Ammon's horn (tissue), 1 donor: ENCODE measurements around the gene TFIP11.
A peak's percentile ranks its signal among the peaks of the same experiment; 100 is the strongest.

Source experiments
- DNase-seq: peaks from one replicate; pipeline ENCODE4 v3.0.0-alpha.2; 2016; ENCODE audit warnings: low spot score

The TFIP11 gene

DNA sequence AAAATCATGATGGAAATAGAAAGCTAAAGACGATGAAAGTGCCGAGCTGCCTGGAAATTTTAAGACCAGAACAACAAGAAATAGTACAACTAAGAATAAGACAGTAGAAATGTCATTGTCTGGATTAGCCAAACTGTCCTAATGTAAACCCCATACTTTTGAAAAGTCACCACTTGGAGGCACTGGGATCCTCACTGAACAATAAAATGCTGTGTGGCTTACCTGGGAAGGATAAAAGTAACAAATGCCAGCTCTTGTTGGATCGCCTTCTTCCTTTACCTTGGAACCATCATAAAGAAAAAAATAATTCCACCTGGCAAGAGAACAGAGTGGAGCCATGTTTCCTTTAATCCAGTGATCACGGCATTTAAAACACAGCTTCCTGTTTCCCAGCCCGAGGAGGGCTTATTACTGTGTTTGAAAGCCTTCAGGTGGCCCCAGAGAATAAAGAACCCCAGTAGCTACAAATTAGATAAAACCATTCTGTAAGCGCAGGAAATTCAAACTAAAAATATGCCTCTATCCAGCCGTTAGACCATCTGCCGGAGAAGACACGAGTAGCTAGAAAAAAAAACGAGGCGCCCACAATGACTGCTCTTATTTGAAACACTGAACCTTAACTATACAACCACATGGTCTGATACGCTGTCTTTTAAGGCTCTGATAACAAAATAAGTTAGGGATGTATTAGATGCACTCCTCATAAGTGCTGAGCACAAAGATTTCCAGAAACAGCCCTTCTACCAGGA lies 33.1 kb downstream of the TFIP11 start:
- no peak for DNase-seq

DNA sequence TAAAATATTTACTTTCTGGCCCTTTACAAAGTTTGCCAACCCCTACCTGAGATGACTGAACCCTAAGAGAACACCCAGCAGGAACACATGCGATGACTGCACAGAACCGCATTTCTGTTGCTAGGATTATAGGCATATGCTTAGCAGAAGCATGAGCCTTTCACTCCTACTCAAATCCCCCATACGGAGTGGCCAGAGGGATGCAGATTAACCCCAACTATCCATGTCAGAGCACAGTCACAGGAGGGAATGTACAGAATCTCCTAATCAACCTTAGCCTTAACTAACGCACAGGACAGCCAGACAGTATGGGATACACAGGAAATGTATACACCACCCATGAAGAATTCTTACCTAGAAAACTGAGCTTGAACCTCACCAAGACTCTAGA lies 34.9 kb downstream of the TFIP11 start:
- DNase-seq = no peak

DNA sequence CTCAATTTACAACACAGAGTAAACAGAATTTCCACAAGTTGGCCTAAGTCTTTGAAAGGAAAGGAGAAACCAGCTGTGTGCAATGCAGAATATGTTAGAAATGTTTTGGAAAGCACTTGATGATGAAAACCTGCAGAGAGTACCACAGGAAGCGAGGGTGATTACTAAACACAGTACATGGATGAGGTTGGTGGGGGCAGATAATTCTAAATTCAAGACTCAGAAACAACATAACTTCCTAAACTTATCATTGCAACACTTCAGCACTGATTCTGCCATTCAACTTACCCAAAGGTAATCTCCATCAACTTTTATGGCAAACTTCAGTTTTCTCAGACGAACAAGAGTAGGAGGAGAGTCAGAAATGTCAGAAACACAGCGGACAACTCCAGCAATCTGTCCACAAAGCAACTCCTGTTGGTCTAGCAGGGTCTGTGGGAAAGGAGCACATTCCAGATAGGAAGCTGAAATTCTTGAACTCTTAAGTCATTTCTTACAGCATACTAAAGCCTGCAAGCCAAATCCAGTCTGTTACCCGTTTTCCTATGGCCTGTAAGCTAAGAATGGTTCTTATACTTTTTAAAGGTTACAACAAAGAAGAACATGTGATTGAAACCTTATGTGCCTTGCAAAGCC lies 35.5 kb downstream of the TFIP11 start:
- DNase-seq = no peak

DNA sequence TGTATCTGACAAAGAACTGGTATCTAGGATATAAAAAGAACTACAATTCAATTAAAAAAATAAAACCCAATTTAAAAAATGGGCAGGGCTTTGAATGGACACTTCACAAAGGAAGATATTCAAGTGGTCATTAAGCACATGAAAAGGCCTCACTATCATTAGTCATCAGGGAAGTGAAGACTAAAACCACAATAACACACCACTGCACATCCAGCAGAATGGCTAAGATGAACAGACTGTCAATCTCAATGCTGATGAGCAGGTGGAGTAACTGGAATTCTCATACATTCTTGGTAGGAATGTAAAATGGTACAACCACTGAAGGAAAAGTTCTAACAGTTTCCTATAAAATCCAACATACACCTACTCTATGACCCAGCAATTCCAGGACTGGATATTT lies 37.6 kb downstream of the TFIP11 start:
- DNase-seq = no peak

DNA sequence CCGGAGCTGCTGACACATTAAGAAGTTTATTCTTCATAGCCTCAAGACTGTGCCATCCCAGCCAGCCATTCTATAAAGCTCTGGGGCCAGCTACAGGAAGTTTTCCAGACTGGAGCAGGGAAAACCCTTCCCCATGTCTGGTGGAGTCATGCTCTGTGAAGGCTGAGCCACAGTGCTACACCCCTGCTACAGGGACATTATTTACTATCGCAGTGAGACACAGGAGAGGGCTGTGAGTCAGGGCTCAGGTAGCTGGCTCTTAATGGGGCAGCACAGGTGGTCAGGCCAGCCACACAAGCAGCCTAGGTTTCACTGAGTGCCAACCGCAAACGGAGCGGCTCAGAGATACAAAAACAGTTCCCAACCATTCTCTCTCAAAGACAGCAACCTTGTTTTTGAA lies 40.8 kb downstream of the TFIP11 start:
- DNase-seq = no peak

DNA sequence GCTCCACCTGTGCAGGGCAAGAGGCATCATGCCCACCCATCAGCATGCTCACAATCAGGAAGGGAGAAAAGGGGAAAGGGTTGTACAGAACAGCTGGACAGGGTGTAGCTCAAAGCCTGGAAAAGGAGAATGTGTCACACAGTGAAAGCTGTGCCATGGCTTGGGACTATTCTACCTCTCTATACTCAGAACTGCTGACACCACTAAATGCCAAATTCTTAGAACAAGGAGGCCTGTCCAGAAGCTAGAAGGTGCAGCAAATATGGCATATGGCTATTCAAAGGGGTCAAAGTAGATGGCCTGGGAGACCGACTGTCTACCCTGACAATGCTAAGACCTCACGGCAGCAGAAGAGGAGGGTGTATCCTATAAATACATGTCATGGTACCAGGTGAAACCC lies 41.5 kb downstream of the TFIP11 start:
- no peak for DNase-seq

DNA sequence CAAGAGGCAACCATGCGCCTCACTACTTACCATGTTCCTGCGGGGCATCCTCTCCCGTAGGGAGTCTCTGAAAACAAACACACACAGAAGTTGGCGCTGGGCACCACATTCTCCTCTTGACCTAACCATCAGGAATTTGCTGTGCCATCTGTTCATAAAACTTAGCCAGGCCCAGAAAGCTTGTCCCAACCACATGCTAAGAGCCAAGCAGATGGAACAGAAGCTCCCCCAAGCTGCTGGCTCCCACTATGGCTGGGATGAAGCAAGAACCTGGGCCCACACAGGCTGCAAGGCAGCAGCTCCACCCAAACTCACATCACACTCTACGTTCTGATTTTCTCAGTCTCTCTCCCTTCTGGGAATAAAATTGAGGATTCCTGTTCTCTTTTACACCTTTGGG lies 46.1 kb downstream of the TFIP11 start:
- peak; percentile 43 for DNase-seq

DNA sequence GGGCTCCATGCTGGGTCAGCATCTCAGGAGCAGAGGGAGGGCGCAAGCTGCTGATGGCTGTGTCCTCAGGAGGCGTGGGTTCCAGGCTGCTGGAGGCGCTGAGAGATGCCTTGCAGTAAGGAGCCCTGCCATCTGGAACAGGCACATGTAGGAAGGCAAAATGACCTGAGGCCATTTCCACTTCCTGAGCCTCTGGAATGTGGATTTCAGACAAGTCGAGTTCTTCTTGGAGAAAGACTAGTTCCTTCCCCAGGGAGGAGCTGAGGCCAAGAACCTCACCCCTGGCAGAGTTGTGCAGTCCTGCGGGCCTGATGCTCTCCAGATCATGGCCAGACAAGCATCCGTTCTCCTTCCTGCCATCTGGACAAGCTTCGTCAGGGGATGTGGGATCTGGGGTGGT lies 48.0 kb downstream of the TFIP11 start:
- no peak for DNase-seq

DNA sequence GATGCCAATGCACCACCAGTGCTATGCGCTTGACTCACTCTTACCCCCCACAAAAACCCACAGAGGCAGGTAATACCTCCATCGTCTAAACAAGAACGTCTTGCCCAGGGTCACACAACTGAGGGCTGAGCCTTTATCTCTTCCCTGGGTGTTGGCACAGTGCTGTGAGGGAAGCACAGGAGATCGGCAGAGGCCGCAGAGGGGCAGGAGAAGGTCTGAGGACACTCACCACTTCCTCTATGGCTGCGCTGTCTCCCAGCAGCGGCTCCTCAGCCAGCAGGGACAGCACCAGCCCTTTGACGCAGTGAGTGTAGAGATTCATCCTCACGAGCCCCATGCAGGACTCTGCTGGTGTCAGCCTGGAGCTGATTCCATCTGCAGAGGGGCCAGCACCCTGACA lies 48.6 kb downstream of the TFIP11 start:
- DNase-seq = no peak

DNA sequence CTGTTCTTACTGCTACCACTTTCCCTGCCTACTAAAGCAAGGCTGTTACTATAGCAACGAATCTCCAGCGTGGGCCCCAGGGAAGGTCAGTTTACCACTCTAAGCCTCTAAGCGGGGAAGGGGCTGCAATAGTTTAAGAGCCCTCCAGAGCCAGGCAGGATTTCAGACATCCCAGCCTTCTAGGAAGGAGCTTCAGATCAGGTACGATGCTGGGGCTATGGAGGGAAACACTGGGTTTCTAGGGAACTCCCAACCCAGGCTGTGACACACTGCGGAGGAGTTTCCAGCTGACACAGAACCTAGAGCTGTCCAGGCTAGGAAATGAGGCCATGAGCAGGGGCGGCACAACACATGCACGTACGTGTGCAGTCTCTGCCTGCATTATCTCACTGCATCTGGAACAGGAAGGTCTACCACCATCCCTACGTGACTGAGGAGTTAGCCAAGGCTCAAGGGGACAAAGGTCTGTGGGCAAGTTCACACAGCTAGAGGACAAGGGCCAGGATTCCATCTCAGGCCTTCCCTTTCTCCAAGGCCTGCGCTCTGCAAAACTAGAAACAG lies 49.1 kb downstream of the TFIP11 start:
- peak; percentile 40 for DNase-seq

DNA sequence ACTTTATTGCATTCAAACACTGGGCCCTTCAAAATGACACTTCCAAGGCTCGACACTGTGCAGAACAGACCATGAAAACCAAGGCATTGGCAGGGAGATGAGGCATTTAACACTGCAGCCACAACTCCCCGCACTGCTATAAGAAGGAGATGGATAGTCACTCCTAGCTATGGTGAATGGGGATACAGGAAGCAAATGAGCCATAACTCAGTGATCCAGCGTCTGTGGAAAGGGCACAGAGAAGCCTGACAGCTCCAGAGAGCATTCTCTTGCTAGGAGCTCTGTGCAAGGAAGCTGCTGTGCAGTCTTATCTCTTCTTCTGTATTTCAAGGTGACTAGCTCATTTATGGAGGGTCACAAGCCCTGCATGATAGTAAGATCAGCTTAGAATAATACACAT lies 49.6 kb downstream of the TFIP11 start:
- no peak for DNase-seq

DNA sequence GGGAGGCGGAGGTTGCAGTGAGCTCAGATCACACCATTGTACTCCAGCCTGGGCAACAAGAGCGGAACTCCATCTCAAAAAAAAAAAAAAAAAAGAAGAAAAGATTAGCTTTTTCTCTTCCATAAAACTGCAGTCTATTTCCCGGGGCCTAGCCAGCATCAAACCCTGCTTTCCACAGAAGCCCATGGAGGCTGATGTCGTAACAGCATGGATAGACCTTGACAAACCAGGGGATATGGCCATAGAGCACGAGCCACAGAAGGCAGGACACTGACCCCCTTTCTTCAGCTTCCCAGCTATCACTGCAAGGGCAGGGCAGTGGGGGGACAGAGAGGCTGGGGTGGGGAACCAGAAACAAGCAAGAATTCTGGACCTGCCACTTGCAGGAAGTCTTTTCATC lies 50.2 kb downstream of the TFIP11 start:
- DNase-seq = no peak

DNA sequence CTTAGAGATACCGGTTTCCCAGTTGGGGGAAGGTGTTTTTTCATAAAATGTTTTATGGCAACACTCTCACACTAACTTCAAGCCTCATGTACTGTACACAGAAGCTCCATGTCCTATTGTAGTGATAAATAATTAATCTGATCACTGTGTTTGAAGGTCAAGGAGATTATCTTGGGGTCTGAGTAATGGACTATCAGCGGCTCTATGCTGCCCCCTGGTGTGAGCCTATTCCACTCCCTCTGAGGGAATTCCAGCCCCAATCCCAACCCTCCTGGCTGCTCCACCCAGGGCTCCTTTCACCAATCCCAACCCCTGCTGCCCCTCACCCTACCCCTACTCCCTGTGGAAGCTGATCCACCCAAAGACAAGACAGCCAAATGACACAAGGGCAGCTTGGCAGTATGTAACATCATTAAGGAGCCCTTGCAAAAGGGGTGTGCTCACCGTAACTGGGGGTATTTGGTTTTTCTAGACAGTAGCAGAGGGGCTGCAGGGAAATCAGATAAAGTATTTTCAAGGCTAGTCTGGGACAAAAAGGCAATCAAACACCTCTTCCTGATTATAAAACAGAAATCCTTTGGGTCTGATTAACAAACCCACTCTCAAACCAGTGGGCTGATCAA lies 51.0 kb downstream of the TFIP11 start:
- DNase-seq = peak; percentile 44

DNA sequence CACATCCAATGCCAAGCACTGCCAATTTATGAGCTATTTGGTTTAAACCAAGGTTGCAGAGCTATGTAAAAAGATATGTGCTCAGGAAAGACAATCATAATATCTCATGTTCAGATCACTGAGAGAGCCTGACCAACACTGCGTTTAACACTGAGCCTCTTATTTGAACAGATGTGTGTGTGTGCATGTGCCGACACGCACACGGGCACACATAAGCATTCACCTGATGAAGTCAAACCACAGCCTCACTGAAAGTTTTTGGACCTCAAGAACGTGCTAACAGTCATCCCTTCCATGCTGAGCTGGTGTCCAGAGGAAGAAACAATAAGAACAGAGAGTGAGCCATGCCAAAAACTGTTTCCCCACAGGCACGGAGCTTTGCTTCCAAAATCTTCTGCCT lies 52.1 kb downstream of the TFIP11 start:
- no peak for DNase-seq

DNA sequence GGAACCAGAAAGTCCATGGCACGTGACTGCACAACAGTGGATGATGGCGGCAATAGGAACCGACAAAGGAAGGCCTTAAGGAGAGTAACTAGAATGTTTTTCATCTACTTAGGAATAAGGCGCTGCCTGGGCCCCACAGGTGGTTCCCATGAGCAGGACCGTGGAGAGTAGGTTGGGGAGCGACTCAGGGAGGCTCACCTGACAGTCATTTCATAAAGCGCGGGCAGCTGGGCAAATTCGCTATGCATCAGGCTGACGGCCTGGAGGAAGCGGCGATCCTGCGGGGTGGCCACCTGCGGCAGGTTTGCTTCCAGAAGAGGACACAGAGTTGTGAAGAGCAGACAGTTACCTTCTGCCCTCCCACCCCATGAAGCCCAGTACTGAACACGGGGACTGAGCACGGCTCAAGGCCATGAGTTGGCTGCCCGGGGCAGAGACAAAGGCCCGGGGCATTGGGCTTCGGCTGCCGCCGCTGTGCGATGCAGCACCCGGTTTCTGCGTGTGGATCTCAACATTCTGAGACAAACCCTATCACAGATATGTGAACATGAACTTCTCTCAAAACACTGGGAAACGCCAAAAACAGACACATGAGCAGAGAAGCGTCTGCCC lies 54.5 kb downstream of the TFIP11 start:
- DNase-seq = no peak

DNA sequence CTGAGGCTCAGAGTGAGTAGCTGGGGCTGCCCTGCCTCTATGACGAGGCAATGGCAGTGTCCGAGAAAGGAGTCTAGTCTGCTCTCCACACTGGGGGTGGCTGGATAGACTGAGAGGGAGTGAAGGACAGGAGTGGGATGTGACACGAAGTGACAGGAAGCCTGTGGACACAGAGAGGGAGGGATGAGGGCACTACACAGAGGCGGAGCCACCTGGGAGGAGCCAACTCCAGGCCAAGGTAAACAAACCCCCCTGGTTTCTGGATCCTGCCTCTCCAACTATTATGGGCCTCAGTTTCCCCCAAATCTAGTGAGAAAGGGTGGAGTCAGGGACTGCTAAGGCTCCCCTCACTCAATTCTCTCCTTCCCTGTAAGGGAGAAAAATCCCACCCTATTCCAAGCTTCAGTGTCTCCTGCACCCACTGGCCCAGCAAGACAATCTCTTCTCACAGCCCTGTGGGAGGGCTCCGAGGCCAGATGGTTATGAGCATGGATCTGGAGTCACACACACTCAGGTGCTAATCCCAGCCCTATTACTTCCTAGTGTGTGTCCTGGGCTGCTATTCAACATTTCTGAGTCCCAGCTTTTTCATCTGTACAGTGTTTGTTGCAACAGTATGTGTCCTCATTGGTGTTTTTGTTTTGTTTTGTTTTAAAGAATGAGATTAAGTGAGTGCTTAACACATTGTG lies 58.3 kb downstream of the TFIP11 start:
- no peak for DNase-seq

DNA sequence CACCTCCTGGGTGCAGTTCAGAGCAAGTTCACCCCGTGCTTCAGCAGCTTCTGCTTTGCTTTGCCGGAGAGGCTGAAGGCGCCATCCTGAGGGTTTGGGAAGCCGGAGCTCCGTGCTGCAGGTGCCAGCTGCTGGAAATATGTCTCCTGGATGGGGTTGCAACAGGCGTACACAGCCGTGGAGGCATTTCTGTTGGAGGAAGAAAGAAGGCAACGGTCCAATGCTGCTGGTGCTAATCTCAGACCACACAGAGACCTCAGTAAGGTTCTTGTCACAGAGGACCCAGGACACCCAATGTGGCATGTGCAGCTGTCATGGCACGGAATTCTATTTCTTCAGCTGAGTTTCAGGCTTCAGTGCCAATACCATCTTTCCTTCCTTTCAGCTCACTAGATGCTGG lies 59.1 kb downstream of the TFIP11 start:
- no peak for DNase-seq

DNA sequence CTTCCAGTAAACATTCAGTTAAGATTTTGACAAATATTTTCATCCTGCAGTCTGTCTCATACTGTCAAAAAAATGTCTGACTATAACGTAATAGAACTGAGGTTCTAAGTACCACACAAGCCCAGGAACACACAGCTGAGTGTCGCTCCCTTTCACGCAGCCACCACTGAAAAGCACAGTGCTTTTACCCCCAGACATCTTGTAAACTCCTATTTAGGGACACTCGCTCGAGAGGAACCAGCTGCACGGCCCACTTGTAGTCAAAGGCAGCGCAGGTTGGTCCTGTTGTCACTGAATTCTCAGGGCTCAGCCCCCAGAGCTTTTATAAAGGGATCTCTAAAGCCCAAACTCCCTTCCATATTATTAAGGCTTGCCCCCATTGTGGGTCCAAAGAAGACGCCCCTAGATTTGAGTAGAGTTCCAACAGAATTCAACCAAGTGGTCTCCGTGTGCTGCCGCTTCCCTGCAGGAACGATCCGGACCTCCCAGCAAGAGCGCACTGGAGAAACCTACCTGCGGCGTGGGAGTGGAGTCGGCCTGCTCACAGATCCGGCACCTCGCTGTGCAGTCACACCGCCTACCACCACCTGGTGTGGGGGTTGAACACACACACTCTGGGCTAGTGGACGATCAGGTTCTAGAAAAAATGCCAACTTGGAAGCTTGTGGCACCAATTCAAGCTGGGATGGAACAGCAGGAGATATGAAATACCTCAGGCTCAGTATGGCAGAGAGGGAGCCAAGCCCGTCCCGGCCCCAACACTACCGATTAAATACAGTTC lies 59.8 kb downstream of the TFIP11 start:
- DNase-seq = no peak

DNA sequence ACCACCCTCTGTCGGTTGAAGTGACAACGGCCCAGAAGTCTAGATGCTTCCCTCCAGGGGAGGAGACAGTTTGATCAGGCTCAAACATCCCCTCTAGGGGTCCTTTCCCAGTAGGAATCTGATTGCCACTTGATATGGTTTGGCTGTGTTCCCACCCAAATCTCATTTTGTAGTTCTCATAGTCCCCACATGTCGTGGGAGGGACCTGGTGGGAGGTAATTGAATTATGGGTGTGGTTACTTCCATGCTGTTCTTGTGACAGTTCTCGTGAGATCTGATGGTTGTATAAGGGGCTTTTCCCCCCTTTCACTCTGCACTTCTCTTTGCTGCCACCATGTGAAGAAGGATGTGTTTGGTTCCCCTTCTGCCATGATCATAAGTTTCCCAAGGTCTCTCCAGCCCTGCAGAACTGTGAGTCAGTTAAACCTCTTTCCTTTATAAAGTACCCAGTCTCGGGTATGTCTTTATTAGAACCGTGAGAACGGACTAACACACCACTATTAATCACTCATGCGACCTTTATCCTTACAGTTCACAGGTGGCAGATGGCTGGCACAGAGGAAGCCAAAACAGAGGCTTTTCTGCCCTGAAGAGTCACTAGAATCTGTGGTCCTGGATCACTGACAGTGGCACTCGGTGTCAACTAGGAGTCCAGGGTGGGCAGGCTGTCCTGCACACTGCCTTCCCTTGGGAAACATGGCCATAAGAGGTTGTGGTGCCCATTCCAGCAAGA lies 61.7 kb downstream of the TFIP11 start:
- DNase-seq = no peak

DNA sequence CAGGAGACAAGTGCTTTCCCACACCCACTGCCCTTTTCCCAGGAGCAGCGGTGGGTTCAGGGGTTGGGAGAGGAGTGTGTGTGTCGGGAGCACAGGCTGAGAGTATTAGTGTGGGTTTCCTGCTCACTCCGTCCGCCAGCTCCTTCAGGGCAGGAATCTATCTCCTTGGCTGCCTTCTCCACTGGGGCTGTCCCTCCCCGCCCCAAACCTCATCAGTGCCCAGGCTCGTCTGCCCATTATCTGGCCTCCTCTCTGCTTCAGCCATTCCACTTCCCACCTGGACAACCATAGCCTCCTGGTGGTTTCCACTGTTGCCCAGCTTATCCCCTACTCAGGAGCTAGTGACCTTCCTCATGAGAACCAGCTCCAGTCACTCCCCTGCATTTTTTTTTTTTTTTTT lies 63.3 kb downstream of the TFIP11 start:
- no peak for DNase-seq

DNA sequence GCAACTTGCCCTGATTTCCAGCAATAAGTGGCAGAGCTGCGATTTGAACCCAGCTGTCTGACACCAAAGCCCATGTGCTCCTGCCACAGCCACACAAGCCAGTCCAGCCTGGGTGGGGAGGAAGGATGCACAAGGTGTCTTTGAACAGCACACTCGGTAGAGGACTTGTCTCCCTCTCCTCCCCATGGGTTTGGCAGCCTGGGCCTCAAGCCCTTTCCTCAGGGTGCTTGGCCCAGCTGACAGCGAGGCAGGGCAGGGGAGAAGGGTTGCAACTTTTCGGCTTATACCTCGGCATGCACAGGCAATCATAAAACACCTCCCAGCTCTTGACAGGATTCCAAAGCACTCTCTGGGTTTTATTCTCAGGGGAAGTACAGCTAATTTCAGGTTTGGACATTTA lies 63.9 kb downstream of the TFIP11 start:
- no peak for DNase-seq
